ENCODE measurements around the gene ICE2.
A peak's percentile ranks its signal among the peaks of the same experiment; 100 is the strongest.
"Not testable (repeated sequence)": the region's sequence is repeated elsewhere in the genome, so short reads cannot be mapped to it uniquely, and the experiment has no call there.

ICE2 gene

GRCh38 chr15:60405399-60405798 lies 73.5 kb downstream of the ICE2 start:
- no peak for DNase-seq

- not testable (repeated sequence) for DNase-seq
Observed at GRCh38 chr15:60404351-60404750, 74.6 kb downstream of the ICE2 start.

- DNase-seq = no peak
Observed at GRCh38 chr15:60400944-60401343, 78.0 kb downstream of the ICE2 start.

GRCh38 chr15:60399931-60400330 lies 79.0 kb downstream of the ICE2 start:
- DNase-seq = no peak

- DNase-seq = no peak
Observed at GRCh38 chr15:60399246-60399915, 79.6 kb downstream of the ICE2 start.

GRCh38 chr15:60397772-60398445 lies 81.0 kb downstream of the ICE2 start, which contains the start of gene ANXA2:
TSS of gene ANXA2 (minus strand) at chr15:60397986. CDS start at chr15:60386075, 11,911 bp downstream.
- peak; percentile 82 for DNase-seq

GRCh38 chr15:60396958-60397771 lies 81.8 kb downstream of the ICE2 start:
- DNase-seq = peak; percentile 41

GRCh38 chr15:60396560-60396957 lies 82.4 kb downstream of the ICE2 start:
- no peak for DNase-seq

GRCh38 chr15:60396100-60396499 lies 82.8 kb downstream of the ICE2 start:
- DNase-seq = no peak

- DNase-seq = no peak
Observed at GRCh38 chr15:60395276-60396011, 83.5 kb downstream of the ICE2 start.

- no peak for DNase-seq
Observed at GRCh38 chr15:60394689-60395097, 84.2 kb downstream of the ICE2 start.

GRCh38 chr15:60392986-60393790 lies 85.8 kb downstream of the ICE2 start:
- no peak for DNase-seq

GRCh38 chr15:60392601-60392985 lies 86.3 kb downstream of the ICE2 start:
- no peak for DNase-seq

GRCh38 chr15:60391722-60392315 lies 87.1 kb downstream of the ICE2 start:
- DNase-seq = no peak

GRCh38 chr15:60390871-60391501 lies 88.0 kb downstream of the ICE2 start:
- no peak for DNase-seq

- no peak for DNase-seq
Observed at GRCh38 chr15:60390231-60390630, 88.7 kb downstream of the ICE2 start.

- DNase-seq = no peak
Observed at GRCh38 chr15:60389261-60390077, 89.5 kb downstream of the ICE2 start.

- no peak for DNase-seq
Observed at GRCh38 chr15:60387321-60387720, 91.6 kb downstream of the ICE2 start.

GRCh38 chr15:60386615-60387014 lies 92.3 kb downstream of the ICE2 start:
- DNase-seq = no peak

All from activated effector memory CD4-positive, alpha-beta T cell treated with Interleukin-2 at 50 U/mL for 16 hours (primary cell).